MM.1S (cell line): ENCODE results near the gene AQP1.

Experiments used
- DNase-seq: peaks from one replicate; pipeline ENCODE4 v3.0.0-alpha.2; 2015
- H2AFZ ChIP-seq: fragments of 300-600 bp; sonication (generic); 2 replicates; pipeline ENCODE4 v1.6.0; 2016; ENCODE audit warnings: antibody characterized with exemption, low read length
- H3F3A ChIP-seq: fragments of 300-600 bp; sonication (generic); 2 replicates; pipeline ENCODE4 v1.6.1; 2016; ENCODE audit warnings: mild to moderate bottlenecking, antibody characterized with exemption, low read length, moderate library complexity, mixed read lengths; ENCODE audit not compliant: insufficient read depth
- H3K27ac ChIP-seq: fragments of 300-600 bp; sonication (generic); 2 replicates; pipeline ENCODE4 v1.5.1; 2016; ENCODE audit warnings: mild to moderate bottlenecking, low read length
- H3K27me3 ChIP-seq: fragments of 300-600 bp; sonication (generic); replicated peaks from 2 replicates; pipeline ENCODE4 v1.6.0; 2016; ENCODE audit warnings: low read length; ENCODE audit not compliant: insufficient read depth
- H3K36me3 ChIP-seq: fragments of 300-600 bp; sonication (generic); replicated peaks from 2 replicates; pipeline ENCODE4 v1.6.1; 2016; ENCODE audit warnings: mild to moderate bottlenecking, low read length, mixed read lengths; ENCODE audit not compliant: insufficient read depth
- H3K4me1 ChIP-seq: fragments of 300-600 bp; sonication (generic); 2 replicates; pipeline ENCODE4 v1.6.1; 2016; ENCODE audit warnings: low read length, mixed read lengths
- H3K4me2 ChIP-seq: fragments of 300-600 bp; sonication (generic); 2 replicates; pipeline ENCODE4 v1.6.0; 2016; ENCODE audit warnings: low read depth, low read length
- H3K4me3 ChIP-seq: fragments of 300-600 bp; sonication (generic); 2 replicates; pipeline ENCODE4 v1.5.1; 2016; ENCODE audit warnings: low read length, mixed read lengths
- H3K79me2 ChIP-seq: fragments of 300-600 bp; sonication (generic); 2 replicates; pipeline ENCODE4 v1.6.1; 2016; ENCODE audit warnings: mixed run types, low read length, mixed read lengths
- H3K9ac ChIP-seq: fragments of 300-600 bp; sonication (generic); 2 replicates; pipeline ENCODE4 v1.6.1; 2016; ENCODE audit warnings: low read length, mixed read lengths
- H3K9me2 ChIP-seq: fragments of 300-600 bp; sonication (generic); replicated peaks from 2 replicates; pipeline ENCODE4 v1.6.1; 2016; ENCODE audit warnings: mild to moderate bottlenecking, low read length, mixed read lengths; ENCODE audit not compliant: insufficient read depth
- H3K9me3 ChIP-seq: fragments of 300-600 bp; sonication (generic); replicated peaks from 2 replicates; pipeline ENCODE4 v1.6.1; 2016; ENCODE audit warnings: mild to moderate bottlenecking, low read length, mixed read lengths; ENCODE audit not compliant: insufficient read depth
- H4K20me1 ChIP-seq: fragments of 300-600 bp; sonication (generic); 2 replicates; pipeline ENCODE4 v1.6.1; 2016; ENCODE audit warnings: mild to moderate bottlenecking, low read length, moderate library complexity, mixed read lengths; ENCODE audit not compliant: insufficient read depth
- EZH2 ChIP-seq: fragments of 300-600 bp; sonication (generic); optimal IDR thresholded peaks from 2 replicates; pipeline ENCODE3; 2017; ENCODE audit warnings: low read depth, mild to moderate bottlenecking, antibody characterized with exemption, low read length, mixed read lengths
- EZH2phosphoT487 ChIP-seq: fragments of 300-600 bp; sonication (generic); IDR thresholded peaks from 2 replicates; pipeline ENCODE4 v1.6.1; 2018; ENCODE audit warnings: antibody characterized with exemption, low read length
- TF ChIP-seq, protein P1 (sequence below): fragments of 300-600 bp; sonication (generic); IDR thresholded peaks from 2 replicates; pipeline ENCODE4 v1.5.1; 2016; ENCODE audit warnings: antibody characterized with exemption, low read length, mixed read lengths

AQP1 gene

DNA sequence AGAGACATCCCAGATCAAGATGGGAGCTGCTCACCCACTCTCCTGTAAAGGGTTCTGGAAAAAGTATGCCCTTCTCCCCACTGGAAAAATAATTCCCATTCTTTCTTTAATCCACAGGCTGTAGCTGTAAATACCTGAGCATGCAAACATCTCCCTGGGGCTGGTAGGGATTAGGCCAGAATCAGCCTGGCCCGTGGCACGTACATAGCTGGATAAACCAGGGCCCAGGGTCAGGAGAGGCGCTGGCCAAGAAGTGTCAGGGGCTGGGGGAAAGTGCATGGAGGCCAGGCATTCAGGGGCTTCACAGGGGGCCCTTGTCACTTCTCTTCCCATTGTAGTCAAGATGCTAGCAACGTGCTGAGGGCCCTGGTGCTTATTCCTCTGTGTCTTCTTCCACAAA lies 30.7 kb upstream of the AQP1 start:
- Histone ChIP-seq H3K79me2 (no peaks in the 10 kb centered on the region), H3K4me1 (no peaks in the 10 kb centered on the region), H2AFZ (no peak overlapping the region), H3K27ac (no peak overlapping the region), H3K4me3 (no peak overlapping the region), H3K9ac (no peak overlapping the region), H3K9me2 (no peaks in the 10 kb centered on the region), H3K36me3 (no peaks in the 10 kb centered on the region), H3K9me3 (no peaks in the 10 kb centered on the region), H4K20me1 (no peaks in the 10 kb centered on the region), H3F3A (no peaks in the 10 kb centered on the region), H3K27me3 (no peaks in the 10 kb centered on the region), H3K4me2 (no peak overlapping the region)
- no peak for DNase-seq
- no peak for TF ChIP-seq EZH2phosphoT487

DNA sequence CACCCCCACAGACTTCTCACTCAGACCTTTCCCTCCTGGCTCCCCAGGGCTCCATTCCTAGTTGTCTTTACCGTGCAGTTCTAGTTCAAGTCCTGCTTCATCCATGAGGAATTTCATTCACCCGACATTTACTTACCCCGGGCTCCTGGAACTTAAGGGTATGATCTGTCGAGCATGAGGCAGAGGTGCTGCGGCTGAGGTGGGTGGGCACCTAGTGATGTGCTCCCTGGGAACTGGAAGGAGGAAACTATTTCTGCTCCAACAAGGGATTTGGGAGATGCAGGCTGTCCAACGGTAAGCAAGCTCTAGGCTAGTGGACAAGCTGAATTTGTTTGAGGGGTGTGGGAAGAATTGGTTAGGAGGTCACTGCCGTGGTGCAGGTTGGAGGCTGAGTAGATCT lies 30.2 kb upstream of the AQP1 start:
- H2AFZ ChIP-seq, result no peak overlapping the region
- H3K9me2 ChIP-seq, result no peaks in the 10 kb centered on the region
- H3F3A ChIP-seq, result no peaks in the 10 kb centered on the region
- no peak for TF ChIP-seq EZH2
- TF ChIP-seq EZH2phosphoT487, result no peak
- TF ChIP-seq, protein P1, sequence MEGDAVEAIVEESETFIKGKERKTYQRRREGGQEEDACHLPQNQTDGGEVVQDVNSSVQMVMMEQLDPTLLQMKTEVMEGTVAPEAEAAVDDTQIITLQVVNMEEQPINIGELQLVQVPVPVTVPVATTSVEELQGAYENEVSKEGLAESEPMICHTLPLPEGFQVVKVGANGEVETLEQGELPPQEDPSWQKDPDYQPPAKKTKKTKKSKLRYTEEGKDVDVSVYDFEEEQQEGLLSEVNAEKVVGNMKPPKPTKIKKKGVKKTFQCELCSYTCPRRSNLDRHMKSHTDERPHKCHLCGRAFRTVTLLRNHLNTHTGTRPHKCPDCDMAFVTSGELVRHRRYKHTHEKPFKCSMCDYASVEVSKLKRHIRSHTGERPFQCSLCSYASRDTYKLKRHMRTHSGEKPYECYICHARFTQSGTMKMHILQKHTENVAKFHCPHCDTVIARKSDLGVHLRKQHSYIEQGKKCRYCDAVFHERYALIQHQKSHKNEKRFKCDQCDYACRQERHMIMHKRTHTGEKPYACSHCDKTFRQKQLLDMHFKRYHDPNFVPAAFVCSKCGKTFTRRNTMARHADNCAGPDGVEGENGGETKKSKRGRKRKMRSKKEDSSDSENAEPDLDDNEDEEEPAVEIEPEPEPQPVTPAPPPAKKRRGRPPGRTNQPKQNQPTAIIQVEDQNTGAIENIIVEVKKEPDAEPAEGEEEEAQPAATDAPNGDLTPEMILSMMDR, result no peak
- no peak overlapping the region for H3K9ac ChIP-seq
- no peak overlapping the region for H3K4me2 ChIP-seq
- H3K4me3 ChIP-seq, result no peak overlapping the region
- H3K4me1 ChIP-seq, result no peaks in the 10 kb centered on the region
- no peak for DNase-seq
- H3K27me3 ChIP-seq, result no peaks in the 10 kb centered on the region
- no peaks in the 10 kb centered on the region for H3K79me2 ChIP-seq
- no peaks in the 10 kb centered on the region for H4K20me1 ChIP-seq
- no peaks in the 10 kb centered on the region for H3K36me3 ChIP-seq
- no peaks in the 10 kb centered on the region for H3K9me3 ChIP-seq
- no peak overlapping the region for H3K27ac ChIP-seq

DNA sequence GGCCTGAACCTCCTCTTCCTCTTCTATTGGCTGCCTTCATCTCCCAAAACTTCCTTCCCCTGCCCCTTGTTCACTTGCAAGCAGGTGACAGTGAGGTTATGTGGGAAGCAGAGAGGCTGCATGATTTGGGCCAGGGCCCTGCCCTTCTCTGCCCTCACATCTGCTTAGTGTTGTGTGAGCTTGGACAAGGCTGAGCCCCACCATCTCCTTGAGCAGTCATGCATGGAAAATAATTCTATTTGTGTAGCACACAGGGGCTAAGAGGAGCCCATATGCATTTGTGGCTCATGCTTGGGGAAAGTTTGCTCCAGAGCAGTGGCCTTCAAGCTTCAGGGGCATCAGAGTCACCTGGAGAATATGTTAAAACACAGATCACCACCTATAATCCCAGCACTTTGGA lies 26.8 kb upstream of the AQP1 start:
- Histone ChIP-seq H2AFZ (no peak overlapping the region), H3K79me2 (no peaks in the 10 kb centered on the region), H4K20me1 (no peaks in the 10 kb centered on the region), H3F3A (no peaks in the 10 kb centered on the region), H3K27me3 (no peaks in the 10 kb centered on the region), H3K9me2 (no peaks in the 10 kb centered on the region), H3K27ac (no peak overlapping the region), H3K4me3 (no peak overlapping the region), H3K36me3 (no peaks in the 10 kb centered on the region), H3K9me3 (no peaks in the 10 kb centered on the region), H3K9ac (no peak overlapping the region), H3K4me2 (no peak overlapping the region), H3K4me1 (no peaks in the 10 kb centered on the region)
- DNase-seq, result no peak
- no peak for TF ChIP-seq EZH2phosphoT487
- TF ChIP-seq, protein P1, result no peak
- no peak for TF ChIP-seq EZH2

DNA sequence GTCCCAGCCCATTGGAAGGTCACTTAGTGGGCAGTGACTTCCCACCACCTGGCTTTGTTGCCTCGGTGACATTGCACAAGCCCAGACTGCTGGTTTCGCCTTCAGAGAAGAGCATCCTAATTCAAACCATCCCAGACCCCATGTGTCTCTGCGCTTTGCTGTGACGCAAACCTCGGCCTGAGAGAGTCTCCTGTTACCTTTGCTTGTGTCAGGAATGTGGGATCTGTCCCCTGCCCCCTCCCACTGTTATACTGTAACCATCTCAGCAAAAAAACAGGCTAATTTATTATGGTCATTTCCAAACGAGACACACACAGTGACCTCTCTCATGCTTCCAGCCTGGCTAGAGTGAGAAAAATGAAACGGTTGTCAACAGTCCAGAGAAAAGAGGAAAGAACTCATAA lies 25.0 kb upstream of the AQP1 start:
- H4K20me1 ChIP-seq, result no peaks in the 10 kb centered on the region
- TF ChIP-seq, protein P1, result no peak
- TF ChIP-seq EZH2 (no peak), EZH2phosphoT487 (no peak)
- no peak overlapping the region for H3K9ac ChIP-seq
- H3K4me1 ChIP-seq, result no peaks in the 10 kb centered on the region
- H3F3A ChIP-seq, result no peaks in the 10 kb centered on the region
- no peak overlapping the region for H3K27ac ChIP-seq
- H3K4me2 ChIP-seq, result no peak overlapping the region
- no peaks in the 10 kb centered on the region for H3K27me3 ChIP-seq
- H3K79me2 ChIP-seq, result no peaks in the 10 kb centered on the region
- no peaks in the 10 kb centered on the region for H3K36me3 ChIP-seq
- H2AFZ ChIP-seq, result no peak overlapping the region
- DNase-seq, result no peak
- H3K9me2 ChIP-seq, result no peaks in the 10 kb centered on the region
- no peaks in the 10 kb centered on the region for H3K9me3 ChIP-seq
- no peak overlapping the region for H3K4me3 ChIP-seq
